Testis (tissue), 2 donors: ENCODE results near the gene HMGN1.

ENCODE experiments used
- POLR2A ChIP-seq: fragments of 450-650 bp; IDR thresholded peaks from one replicate; pipeline ENCODE4 v1.6.1; 2017; ENCODE audit warnings: antibody characterized with exemption, mild to moderate bottlenecking, moderate library complexity
- TF ChIP-seq, protein P1 (sequence below), 3 experiments: fragments of 450-650 bp in 2 of 3; fragments of 200-600 bp in 1 of 3; sonication (generic) in 1 of 3; IDR thresholded peaks; one replicate each; pipeline ENCODE4 v1.5.1; 2016 to 2019; ENCODE audit warnings: antibody characterized with exemption in 3 of 3, mild to moderate bottlenecking in 2 of 3, moderate library complexity in 1 of 3

DNA sequence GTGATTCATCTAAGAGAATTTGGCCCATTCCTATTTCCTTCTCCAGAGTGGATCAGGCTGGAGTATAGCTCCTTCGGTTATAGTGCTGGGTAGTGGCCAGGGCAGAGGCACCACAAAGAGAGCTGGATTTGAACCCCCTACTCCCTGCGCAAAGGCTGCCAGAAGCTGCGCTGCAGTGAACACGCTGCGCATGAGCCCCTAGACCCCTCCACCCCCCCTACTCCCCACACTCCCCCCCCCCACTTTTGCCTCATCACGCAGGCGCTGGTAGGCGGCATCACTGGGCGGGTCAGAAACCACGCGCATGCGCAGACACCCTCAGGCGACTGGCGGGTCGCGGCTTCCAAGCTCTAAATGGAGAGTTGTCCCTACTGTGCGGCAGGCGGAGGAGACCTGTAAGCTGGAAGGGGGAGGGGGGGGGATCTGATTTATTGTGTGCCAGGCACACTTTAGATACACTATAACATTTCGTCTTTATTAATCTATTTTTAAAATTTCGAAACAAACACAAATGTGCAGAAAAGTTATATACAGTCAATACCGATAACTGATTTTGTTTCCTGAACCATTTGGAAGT is 38.7 kb upstream of the HMGN1 start:
- TF ChIP-seq, protein P1, sequence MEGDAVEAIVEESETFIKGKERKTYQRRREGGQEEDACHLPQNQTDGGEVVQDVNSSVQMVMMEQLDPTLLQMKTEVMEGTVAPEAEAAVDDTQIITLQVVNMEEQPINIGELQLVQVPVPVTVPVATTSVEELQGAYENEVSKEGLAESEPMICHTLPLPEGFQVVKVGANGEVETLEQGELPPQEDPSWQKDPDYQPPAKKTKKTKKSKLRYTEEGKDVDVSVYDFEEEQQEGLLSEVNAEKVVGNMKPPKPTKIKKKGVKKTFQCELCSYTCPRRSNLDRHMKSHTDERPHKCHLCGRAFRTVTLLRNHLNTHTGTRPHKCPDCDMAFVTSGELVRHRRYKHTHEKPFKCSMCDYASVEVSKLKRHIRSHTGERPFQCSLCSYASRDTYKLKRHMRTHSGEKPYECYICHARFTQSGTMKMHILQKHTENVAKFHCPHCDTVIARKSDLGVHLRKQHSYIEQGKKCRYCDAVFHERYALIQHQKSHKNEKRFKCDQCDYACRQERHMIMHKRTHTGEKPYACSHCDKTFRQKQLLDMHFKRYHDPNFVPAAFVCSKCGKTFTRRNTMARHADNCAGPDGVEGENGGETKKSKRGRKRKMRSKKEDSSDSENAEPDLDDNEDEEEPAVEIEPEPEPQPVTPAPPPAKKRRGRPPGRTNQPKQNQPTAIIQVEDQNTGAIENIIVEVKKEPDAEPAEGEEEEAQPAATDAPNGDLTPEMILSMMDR (IDR thresholded peaks at IDR 0.05) = no peak
- TF ChIP-seq POLR2A = no peak
